ENCODE results near the gene FHDC1.

DNA sequence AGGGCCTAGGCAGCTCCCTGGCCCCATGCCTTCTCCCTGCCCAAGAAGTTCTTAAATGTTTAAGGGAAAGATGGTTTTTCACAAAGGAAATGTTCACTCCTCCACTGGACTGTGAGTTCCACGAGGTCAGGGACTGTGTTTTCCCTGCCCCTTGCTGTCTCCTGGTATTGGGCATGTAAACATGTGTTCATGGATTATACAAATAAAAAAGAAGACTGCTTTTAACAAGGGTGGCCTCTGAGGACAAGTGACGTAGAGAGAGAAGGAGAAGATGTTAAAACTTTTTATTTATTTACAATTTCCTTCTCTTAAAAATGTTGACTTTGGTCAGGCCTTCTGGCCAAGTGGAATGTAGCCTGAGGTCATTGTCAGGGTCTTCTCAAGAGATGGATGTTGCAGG lies 66.0 kb downstream of the FHDC1 start:
- TF ChIP-seq, protein P1, sequence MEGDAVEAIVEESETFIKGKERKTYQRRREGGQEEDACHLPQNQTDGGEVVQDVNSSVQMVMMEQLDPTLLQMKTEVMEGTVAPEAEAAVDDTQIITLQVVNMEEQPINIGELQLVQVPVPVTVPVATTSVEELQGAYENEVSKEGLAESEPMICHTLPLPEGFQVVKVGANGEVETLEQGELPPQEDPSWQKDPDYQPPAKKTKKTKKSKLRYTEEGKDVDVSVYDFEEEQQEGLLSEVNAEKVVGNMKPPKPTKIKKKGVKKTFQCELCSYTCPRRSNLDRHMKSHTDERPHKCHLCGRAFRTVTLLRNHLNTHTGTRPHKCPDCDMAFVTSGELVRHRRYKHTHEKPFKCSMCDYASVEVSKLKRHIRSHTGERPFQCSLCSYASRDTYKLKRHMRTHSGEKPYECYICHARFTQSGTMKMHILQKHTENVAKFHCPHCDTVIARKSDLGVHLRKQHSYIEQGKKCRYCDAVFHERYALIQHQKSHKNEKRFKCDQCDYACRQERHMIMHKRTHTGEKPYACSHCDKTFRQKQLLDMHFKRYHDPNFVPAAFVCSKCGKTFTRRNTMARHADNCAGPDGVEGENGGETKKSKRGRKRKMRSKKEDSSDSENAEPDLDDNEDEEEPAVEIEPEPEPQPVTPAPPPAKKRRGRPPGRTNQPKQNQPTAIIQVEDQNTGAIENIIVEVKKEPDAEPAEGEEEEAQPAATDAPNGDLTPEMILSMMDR (IDR thresholded peaks at IDR 0.05; ENCODE audit: low read length), result no peak
- no peak for TF ChIP-seq EZH2 (IDR thresholded peaks at IDR 0.05; ENCODE audit: borderline replicate concordance, low read length)

Measured in OCI-LY1 (cell line).